8988T (cell line): ENCODE measurements around the gene CIZ1.
"Not testable (repeated sequence)": the region's sequence is repeated elsewhere in the genome, so short reads cannot be mapped to it uniquely, and the experiment has no call there.

ENCODE experiments used
- DNase-seq: peaks from one replicate; pipeline ENCODE4 v3.0.0; 2011

The CIZ1 gene

GRCh38 chr9:128191406-128192046 lies at the start of gene CIZ1:
CIZ1 (minus strand) TSS chr9:128191572; CDS start chr9:128190857, 715 bp downstream.
- DNase-seq: peak; percentile 94

- no peak for DNase-seq
Measured at GRCh38 chr9:128233817-128234406, 42.5 kb upstream of the CIZ1 start.

DNA sequence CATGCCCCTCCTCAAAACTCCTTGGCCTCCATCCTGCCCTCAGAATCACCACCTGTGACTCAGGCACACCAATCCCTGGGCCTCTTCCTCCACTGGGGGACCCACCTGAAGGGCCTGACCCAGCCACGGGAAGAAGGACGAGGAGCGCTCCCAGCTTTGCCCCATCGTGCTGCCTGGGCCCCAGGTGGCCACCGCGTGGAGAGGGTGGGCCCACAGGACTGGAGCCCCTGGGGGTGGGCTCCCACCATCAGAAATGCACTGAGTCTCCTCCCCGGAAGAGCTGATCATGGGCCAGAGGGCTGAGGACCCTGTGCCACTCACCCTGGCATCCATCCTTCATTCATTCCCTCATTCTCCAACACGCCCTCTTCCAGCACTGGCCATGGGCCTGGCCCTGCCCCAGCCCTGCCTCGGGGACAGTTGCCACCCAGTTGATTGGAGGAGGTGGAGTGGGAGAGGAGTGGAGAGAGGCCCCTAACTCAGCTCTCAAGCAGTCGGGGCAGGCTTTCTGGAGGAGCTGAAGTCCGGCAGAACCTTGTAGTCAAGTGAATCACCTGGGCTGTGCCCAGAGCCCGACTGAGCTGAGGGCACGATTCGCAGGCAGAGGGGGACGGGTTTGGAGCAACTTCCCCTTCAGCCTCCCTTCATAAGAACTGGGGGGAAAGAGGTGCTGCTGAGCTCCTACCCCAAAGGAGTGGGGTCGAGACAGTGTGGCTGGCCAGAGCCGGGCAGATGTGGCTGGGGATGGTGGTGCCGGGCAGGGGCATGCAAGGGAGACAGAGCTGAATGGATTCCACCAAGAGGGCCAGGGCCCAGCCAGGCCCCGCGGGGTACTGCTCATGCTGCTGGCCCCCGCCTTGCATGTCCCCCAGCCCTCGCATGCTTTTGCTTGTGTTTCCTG lies 41.4 kb upstream of the CIZ1 start:
- no peak for DNase-seq

- DNase-seq: no peak
Measured at GRCh38 chr9:128231638-128232527, 40.5 kb upstream of the CIZ1 start.

- DNase-seq: not testable (repeated sequence)
Measured at GRCh38 chr9:128230897-128231296, 39.5 kb upstream of the CIZ1 start.

DNA sequence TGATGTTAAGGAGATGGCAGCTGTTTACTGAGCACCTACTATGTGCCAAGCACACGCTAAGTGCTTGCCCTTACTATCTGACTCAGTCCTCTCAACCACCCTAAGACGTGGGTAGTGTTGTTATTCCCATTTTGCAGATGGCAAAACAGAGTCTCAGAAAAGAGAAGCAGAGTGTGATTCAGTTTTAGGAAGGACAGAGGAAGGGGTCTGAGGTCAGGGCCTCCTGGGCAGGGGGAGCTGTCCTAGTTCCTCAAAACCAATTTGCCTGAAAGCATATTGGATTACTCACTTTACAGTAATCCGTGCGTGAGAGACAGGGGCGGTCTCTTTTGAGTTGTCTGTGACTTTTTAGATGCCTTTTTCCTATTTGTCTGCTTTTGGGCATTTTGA lies 35.0 kb upstream of the CIZ1 start:
- no peak for DNase-seq

DNA sequence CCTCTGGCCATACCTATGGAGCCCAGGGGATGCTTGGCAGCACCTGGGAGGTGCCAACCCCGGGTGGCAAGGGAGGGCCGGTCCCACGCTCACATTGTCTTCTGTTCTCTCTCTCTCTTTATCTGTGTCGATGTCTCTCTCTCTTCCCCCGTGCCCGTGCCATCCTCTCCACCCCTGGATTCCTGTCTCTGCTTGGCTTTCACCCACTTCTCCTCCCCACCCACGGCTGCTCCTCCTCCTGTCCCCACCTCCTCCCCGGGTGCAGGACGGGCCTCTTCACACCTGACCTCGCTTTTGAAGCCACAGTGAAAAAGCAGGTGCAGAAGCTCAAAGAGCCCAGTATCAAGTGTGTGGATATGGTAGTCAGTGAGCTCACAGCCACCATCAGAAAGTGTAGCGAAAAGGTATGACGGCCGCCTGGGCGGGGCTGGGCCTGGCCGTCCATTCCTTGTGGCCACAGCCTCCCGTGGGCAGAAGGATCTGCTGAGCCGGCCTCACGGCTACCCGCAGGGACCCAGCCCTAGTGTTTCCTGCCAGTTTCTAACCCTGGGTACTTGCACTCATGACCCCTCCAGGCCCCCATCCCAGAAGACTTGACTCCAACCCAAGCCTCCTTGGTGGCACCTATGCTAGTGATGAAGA lies 34.5 kb upstream of the CIZ1 start:
- no peak for DNase-seq

- DNase-seq: no peak
Measured at GRCh38 chr9:128224877-128225276, 33.5 kb upstream of the CIZ1 start.

GRCh38 chr9:128222880-128223670 lies 31.7 kb upstream of the CIZ1 start:
- no peak for DNase-seq

- DNase-seq: no peak
Measured at GRCh38 chr9:128222026-128222425, 30.7 kb upstream of the CIZ1 start.

- no peak for DNase-seq
Measured at GRCh38 chr9:128219831-128220230, 28.5 kb upstream of the CIZ1 start.

GRCh38 chr9:128218518-128219389 lies 27.4 kb upstream of the CIZ1 start:
- peak; percentile 80 for DNase-seq

- no peak for DNase-seq
Measured at GRCh38 chr9:128218172-128218517, 26.8 kb upstream of the CIZ1 start.

- no peak for DNase-seq
Measured at GRCh38 chr9:128216781-128217553, 25.6 kb upstream of the CIZ1 start.

- no peak for DNase-seq
Measured at GRCh38 chr9:128215491-128216409, 24.4 kb upstream of the CIZ1 start.

- no peak for DNase-seq
Measured at GRCh38 chr9:128214571-128215490, 23.5 kb upstream of the CIZ1 start.

DNA sequence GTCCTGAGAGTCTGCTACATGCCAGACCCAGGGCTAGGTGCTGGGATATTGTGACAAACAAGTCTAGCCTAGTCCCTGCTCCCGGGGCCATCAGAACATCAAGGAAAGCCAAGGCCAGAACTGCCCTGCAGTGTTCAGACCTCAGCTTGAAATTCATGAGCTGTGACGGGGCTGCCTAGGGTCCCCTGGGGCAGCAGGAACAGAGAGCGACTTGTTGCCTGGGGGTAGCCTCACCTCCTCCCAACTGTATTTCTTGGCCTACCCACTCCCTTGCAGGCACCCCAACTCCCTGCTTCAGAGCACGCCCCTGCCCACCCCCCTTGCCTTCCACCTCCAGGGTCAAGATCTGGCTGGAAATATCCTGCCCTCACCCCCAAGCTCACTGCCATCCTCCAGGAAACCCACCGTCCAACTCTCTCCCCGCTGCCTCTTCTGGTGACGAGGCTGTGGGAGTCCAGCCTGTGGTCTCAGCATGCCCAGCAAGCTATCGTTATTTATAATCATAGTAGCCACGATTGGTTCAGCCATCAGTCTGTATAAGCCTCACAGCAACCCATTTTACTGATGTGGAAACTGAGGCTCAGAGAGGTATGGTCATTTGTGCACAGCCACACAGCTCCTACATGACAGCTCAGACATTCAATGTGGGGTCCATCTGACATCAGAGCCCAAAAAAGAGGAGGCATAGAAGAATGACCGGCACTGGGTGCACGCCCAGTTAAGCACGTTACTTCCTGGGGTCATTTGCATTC lies 22.6 kb upstream of the CIZ1 start:
- no peak for DNase-seq
